Pulmonary artery endothelial cell (primary cell): ENCODE measurements around the gene SPRED1. TPM values are rescaled to one million over a fixed set of nuclear protein-coding genes. Genes with fewer than 3 reads are reported as not detected.
"Not testable (repeated sequence)": the region's sequence is repeated elsewhere in the genome, so short reads cannot be mapped to it uniquely, and the experiment has no call there.

Source experiments
- DNase-seq: peaks from one replicate; pipeline ENCODE4 v3.0.0-alpha.2; 2011; ENCODE audit warnings: low read depth, low spot score
- total RNA-seq: library from RNA; depleted of rRNA; stranded (reverse); fragments of >200 nt; gene quantifications from 2 replicates; pipeline ENCODE4 v1.2.3, GENCODE V29; 2014

The SPRED1 gene
- total RNA-seq, 1 donor from 2014 or later, result 27.8 TPM

GRCh38 chr15:38277281-38277680 lies 24.6 kb downstream of the SPRED1 start:
- not testable (repeated sequence) for DNase-seq

- DNase-seq, result no peak
Measured at GRCh38 chr15:38281031-38281430, 28.4 kb downstream of the SPRED1 start.

- no peak for DNase-seq
Measured at GRCh38 chr15:38283010-38283409, 30.4 kb downstream of the SPRED1 start.

GRCh38 chr15:38285456-38285855 lies 32.8 kb downstream of the SPRED1 start:
- DNase-seq, result no peak

GRCh38 chr15:38294126-38294525 lies 41.5 kb downstream of the SPRED1 start:
- DNase-seq, result no peak

- no peak for DNase-seq
Measured at GRCh38 chr15:38297623-38298388, 45.2 kb downstream of the SPRED1 start.

- no peak for DNase-seq
Measured at GRCh38 chr15:38299216-38299615, 46.6 kb downstream of the SPRED1 start.

- no peak for DNase-seq
Measured at GRCh38 chr15:38300395-38300794, 47.8 kb downstream of the SPRED1 start.

GRCh38 chr15:38304481-38304880 lies 51.8 kb downstream of the SPRED1 start:
- DNase-seq, result no peak

- no peak for DNase-seq
Measured at GRCh38 chr15:38307251-38307650, 54.6 kb downstream of the SPRED1 start.

- no peak for DNase-seq
Measured at GRCh38 chr15:38307861-38308641, 55.4 kb downstream of the SPRED1 start.

GRCh38 chr15:38308797-38309196 lies 56.2 kb downstream of the SPRED1 start:
- no peak for DNase-seq

- no peak for DNase-seq
Measured at GRCh38 chr15:38312190-38312589, 59.6 kb downstream of the SPRED1 start.

GRCh38 chr15:38316311-38316710 lies 63.7 kb downstream of the SPRED1 start:
- DNase-seq, result no peak

GRCh38 chr15:38320181-38320580 lies 67.5 kb downstream of the SPRED1 start:
- no peak for DNase-seq

GRCh38 chr15:38320866-38321265 lies 68.2 kb downstream of the SPRED1 start:
- DNase-seq, result no peak

- DNase-seq, result no peak
Measured at GRCh38 chr15:38323895-38324294, 71.3 kb downstream of the SPRED1 start.

- DNase-seq, result no peak
Measured at GRCh38 chr15:38324939-38325647, 72.5 kb downstream of the SPRED1 start.

- DNase-seq, result no peak
Measured at GRCh38 chr15:38325648-38325990, 73.0 kb downstream of the SPRED1 start.

- no peak for DNase-seq
Measured at GRCh38 chr15:38332711-38333110, 80.1 kb downstream of the SPRED1 start.

- no peak for DNase-seq
Measured at GRCh38 chr15:38335116-38335515, 82.5 kb downstream of the SPRED1 start.

- no peak for DNase-seq
Measured at GRCh38 chr15:38344351-38344750, 91.7 kb downstream of the SPRED1 start.
